ENCODE data around the gene KIF2B.
"Not testable (repeated sequence)": the region's sequence is repeated elsewhere in the genome, so short reads cannot be mapped to it uniquely, and the experiment has no call there.

The KIF2B gene, protein sequence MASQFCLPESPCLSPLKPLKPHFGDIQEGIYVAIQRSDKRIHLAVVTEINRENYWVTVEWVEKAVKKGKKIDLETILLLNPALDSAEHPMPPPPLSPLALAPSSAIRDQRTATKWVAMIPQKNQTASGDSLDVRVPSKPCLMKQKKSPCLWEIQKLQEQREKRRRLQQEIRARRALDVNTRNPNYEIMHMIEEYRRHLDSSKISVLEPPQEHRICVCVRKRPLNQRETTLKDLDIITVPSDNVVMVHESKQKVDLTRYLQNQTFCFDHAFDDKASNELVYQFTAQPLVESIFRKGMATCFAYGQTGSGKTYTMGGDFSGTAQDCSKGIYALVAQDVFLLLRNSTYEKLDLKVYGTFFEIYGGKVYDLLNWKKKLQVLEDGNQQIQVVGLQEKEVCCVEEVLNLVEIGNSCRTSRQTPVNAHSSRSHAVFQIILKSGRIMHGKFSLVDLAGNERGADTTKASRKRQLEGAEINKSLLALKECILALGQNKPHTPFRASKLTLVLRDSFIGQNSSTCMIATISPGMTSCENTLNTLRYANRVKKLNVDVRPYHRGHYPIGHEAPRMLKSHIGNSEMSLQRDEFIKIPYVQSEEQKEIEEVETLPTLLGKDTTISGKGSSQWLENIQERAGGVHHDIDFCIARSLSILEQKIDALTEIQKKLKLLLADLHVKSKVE

DNA sequence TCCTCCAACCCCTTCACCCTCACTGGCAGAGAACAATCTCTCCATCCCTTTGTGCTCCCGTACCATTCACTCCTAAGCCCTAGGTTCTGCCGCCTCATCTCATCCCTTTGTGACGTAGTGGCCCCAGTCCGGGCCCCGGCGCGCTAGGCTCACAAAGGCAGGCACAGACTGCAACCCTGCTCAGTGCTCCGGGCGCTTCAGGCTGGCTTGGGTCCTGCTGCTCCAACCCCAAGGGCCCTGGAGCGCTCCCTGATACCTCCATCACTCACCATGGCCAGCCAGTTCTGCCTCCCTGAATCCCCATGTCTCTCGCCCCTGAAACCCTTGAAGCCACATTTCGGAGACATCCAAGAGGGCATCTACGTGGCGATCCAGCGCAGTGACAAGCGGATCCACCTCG is at the start of gene KIF2B:
Gene KIF2B, plus strand, starts transcription at position 164 of the 400 bp plus-strand sequence. Its CDS starts 107 bp downstream, at position 271.
- DNase-seq, result no peak

DNA sequence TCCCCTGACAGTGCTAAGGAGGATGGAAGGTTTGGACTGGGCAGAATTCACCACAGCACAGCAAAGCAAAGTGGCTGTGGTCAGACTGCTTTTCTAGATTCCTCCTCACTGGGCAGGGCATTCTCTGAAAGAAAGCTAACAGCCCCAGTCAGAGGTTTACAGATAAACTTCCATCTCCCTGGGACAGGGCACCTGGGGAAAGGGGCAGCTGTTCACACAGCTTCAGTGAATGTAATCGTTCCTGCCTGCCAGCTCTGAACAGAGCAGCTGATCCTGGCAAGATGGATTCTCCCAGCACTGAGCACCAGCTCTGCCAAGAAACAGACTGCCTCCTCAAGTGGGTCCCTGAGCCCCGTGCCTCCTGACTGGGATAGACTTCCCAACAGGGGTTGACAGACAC is 42.4 kb upstream of the KIF2B start:
- DNase-seq, result no peak

DNA sequence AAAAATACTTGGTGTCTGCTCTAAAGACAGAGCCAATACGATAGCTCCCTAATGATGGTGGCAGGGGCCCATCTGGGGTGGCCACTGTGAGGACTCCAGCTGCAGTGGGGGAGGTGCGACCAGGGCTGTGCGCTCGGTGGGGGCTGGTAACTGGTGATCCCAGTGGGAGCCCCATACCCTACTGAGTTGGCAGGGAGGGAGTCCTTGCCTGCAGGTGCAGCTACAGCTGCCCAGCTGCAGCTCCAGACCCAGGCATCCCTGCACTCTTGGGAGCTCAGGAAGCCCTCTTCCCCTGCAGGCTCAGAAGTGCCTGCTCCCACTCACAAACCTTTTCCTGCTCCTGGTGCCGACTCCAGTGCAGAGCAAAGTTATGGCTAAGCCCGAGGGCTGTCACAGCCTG is 31.2 kb upstream of the KIF2B start:
- no peak for DNase-seq

DNA sequence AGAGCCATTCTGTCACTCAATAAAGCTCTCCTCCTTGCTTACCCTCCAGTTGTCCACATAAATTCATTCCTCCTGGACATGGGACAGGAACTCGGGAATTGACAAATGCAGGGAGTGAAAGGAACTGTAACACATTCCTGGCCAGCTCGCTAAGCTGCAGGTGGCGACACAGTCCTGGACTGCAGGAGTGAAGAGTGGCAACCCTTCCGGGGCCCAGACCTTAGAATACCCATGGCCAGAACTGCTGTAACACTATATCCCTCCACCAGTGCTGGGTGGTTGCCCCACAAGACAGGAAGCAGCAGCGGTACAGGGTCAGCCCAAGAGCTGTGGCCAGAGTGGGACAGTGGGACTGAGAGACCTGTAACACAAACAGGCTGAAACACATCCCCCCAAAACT is 30.3 kb upstream of the KIF2B start:
- DNase-seq, result no peak

DNA sequence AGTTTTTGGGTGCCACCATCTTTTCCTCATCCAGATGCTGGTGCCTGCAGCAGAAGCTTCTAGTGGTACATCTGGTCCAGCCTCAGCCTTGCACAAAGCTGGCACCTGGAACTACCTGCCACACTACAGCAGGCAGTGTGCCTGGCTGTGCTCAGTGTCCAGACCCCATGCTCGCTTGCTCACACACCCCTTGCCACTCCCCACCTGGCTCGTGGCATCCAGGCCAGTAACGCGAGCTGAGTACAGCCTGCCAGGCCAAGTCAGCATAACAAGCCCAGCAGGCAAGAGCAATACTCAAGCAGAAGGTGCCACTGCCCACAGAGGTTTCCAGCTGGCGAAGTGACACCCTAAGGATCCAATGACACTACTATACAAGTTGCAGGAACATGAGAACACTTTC is 29.7 kb upstream of the KIF2B start:
- no peak for DNase-seq

DNA sequence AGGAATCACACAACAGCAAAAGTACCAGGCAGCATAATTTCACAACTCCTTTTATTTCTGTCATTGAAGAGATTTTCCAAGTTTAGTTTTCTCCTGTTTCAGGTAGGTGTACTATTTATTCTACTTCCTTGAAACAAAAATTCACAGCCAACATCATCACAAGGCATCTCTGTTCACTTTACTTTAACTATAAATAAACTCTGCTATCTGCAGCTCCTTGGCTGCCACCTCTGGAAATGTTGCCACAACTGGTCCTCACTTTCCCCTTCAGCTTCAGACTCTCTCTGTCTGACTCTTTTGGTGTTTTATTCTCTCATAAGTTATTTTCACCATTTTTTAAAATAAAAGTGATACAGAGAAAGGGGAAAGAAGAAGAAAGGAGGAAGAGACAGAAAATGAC is 27.9 kb upstream of the KIF2B start:
- no peak for DNase-seq

DNA sequence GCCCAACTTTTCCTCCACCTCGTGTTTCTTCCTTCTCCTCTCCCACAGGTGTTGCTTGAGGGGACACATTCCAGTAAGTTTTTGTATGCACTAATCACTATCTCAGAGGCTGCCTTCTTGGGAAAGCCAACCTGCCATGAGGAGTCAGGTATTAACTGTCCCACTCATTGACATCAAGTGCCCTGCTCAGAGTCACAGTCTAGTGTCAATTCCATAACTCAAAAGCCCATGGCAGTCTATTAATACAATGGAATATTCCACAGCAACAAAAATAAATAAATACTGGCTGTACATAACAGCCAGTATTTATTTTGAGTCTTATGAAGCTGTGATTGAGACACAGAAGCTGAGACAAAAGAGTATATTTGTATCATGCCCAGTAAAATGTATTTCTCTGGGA is 26.1 kb upstream of the KIF2B start:
- DNase-seq, result no peak

DNA sequence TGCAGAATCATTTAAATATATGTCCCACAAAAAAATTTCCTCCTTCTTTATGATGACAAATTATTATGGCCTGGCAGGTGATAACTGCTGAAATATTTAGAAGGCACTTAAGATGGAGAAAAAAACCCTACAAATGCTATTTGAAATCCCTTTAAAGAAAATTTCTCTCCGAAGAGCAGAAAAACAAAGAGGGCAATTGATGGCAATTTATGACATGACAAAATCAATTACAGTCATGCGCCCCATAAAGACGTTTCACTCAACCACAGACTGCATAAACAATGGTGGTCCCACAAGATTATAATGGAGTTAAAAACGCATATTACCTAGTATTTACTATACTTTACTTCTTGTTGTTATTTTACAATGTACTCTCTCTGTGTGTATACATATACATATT is 25.2 kb upstream of the KIF2B start:
- no peak for DNase-seq

DNA sequence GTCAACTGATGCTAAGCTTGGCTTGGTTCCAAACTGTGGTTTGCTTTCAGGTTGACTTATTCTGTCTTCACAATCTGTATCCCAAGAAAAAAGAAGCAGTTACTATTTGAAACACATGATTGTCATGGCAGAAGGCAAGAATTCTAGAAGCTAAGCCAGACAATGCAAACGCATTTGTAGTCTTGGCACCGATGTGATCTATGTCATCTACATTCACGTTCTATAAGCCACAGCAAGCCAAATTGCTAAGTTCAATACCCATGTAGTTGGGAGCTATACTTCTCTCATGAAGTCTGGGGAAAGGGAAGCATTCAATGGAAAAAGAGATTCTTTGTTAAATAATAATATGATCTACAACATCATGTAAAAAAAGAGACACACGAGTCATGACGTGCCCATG is 18.3 kb upstream of the KIF2B start:
- no peak for DNase-seq

DNA sequence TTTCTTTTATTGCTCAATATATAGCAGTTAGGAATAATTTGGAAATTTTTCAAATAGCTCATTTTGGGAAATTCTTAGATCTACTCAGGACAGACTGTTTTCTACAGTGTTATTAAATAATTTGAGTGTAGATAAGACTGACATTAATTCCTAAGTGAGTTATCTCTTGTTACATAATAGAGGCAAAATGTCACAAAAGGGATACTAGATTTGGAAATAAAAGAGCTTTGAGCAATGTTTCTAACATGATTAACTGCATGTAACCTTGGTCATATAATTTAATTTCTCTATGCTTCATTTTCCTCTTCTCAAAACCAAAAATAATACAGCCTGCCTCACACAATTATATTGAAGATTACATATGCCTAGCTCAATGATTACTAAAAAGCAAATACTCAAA is 16.3 kb upstream of the KIF2B start:
- no peak for DNase-seq

DNA sequence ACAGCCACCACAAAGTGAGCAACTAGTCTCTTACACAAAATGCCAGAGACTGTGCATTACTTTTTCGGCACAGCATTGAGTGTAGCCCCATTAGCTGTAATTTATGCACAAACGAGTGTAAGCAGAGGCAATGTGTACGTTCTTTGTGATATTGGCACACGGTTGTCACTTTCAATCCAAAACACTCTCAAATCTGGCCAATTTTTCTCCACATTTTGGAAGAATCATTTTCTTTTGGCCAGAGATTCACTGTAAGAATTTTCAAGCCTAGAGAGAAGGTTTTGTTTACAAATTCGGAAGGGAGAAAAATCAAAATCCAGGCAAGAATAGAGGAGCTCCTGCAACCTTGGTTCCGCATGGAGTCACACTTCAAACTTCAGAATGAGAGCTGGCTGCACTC is 15.4 kb upstream of the KIF2B start:
- DNase-seq, result no peak

DNA sequence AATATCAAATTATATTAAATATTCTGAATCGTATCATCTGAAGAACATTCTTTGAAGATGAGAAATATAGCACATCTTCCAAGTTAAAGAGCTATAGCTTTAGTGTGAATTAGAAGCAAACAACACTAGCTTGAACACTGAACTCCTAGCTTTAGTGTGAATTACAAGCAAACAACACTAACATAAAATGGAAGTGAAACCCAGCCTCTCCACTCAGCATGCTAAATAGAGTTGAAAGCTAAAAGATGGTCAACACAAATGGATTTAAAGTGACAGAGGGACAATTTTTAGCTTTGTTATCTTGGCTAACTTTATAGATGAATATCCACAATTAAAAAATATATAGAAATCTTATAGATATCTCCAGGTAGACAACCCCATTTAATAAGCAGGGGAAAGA is 4.5 kb upstream of the KIF2B start:
- DNase-seq, result no peak

DNA sequence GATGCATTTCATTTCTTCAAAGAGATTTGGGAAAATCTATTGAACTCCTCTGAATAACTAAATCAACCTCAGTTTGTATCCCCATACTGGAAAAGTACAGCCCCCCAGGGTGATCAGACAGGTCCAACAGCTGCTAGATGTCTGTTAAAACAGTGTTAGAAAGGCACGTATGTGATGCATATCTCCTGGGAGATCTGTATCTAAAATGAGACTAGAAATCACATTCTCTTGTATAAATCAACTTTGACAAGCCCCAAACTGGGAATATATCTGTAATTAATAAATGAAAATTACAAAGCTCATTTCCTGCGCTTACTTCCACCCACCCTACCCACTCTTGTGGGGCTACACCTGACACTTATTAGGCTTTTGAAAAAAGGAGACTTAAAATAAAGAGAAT is 3.8 kb upstream of the KIF2B start:
- no peak for DNase-seq

DNA sequence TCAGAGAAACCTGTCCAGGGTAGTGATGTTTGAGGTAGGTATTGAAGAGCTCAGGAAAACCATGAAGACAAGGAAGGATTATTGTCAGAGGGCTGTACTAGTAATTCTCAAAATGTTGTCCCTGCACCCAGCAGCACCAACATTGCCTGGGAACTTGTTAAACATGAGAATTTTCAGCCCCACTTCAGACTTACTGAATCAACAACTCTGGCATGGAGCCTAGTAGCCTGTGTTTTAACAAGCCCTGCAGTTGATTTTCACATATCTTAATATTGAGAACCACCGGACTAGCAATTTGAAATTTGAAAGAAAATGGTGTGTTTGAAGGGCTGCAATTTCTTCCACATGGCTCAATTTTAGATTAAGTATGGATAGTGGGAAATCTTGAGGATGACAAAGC is 2.8 kb upstream of the KIF2B start:
- no peak for DNase-seq

DNA sequence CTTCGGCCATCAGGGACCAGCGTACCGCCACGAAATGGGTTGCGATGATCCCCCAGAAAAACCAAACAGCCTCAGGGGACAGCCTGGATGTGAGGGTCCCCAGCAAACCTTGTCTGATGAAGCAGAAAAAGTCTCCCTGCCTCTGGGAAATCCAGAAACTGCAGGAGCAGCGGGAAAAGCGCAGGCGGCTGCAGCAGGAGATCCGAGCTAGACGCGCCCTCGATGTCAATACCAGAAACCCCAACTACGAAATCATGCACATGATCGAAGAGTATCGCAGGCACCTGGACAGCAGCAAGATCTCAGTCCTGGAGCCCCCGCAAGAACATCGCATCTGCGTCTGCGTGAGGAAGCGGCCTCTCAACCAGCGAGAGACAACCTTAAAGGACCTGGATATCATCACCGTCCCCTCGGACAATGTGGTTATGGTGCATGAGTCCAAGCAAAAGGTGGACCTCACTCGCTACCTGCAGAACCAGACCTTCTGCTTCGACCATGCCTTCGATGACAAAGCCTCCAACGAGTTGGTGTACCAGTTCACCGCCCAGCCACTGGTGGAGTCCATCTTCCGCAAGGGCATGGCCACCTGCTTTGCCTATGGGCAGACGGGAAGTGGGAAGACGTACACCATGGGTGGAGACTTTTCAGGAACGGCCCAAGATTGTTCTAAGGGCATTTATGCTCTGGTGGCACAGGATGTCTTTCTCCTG is 769 bp downstream of the KIF2B start:
- no peak for DNase-seq

DNA sequence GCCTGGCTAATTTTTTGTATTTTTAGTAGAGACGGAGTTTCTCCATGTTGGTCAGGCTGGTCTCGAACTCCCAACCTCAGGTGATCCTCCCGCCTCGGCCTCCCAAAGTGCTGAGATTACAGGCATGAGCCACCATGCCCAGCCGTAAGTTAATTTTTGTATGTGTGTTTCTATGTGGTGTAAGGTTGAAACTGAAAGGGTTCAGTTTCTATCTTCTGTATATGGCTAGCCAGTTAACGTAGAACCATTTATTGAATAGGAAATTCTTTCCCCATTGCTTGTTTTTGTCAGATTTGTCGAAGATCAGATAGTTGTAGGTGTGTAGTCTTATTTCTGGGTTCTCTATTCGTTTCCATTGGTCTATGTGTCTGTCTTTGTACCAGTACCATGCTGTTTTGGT is 12.0 kb downstream of the KIF2B start:
- not testable (repeated sequence) for DNase-seq

DNA sequence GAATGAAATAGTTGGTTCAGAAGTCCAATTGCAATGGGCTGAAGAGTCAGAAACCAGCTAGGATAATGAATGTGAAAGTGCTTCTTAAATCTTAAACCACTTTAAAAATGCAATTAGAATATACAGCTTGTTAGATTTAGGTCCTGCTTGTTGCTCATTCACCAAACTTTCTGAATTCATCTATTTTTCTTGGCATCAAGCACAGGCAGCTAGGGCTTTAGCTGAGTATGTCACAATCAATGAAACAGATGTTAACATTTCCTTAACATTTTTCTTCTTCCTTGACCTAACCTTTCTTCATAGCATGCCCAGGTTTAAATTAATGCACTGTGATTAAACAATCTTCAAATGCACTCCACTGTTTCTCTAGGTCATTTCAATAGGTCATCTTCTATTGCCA is 14.4 kb downstream of the KIF2B start:
- DNase-seq, result no peak

DNA sequence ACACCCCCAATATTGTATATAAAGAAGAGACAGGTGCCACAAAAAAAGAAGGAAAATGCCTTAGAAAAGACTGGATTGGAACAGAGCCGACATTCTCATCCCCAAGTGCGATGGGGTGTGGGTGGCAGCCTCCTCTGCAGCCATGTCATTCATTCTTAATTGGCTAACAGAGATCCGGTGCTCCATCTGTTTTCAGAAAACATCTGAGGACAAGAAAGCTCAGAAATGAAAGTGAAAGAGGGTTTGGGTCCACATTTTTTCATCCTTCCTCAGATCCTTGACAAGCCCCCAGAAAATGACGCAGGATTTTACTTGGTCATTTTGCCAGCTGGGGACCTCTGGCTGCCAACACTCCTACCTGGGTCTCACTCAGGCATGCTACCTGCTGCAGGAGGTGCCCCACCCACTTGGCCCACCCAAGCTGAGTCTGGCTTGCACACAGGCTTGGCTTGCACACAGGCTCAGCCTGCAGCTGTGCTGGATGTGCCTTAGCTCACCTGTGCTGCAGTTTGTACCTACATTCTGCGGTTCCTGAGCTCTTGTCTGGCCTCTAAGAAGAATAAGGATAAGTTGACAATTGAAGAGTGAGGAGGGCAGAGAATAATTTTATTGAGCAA is 21.9 kb downstream of the KIF2B start:
- DNase-seq, result no peak

DNA sequence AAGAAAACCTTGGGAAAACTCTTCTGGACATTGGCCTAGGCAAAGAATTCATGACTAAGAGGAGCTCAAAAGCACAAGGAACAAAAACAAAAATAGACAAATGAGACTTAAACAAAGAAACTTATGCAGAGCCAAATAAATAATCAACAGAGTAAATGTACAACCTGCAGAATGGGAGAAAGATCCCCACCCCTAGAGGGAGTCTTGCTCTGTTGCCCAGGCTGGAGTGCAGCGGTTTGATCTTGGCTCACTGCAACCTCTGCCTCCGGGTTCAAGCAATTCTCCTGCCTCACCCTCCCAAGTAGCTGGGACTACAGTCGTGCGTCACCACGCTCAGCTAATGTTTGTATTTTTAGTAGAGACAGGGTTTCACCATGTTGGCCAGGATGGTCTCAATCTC is 48.4 kb downstream of the KIF2B start:
- DNase-seq, result not testable (repeated sequence)
